ENCODE data around the gene AARS2.

Gene AARS2

DNA sequence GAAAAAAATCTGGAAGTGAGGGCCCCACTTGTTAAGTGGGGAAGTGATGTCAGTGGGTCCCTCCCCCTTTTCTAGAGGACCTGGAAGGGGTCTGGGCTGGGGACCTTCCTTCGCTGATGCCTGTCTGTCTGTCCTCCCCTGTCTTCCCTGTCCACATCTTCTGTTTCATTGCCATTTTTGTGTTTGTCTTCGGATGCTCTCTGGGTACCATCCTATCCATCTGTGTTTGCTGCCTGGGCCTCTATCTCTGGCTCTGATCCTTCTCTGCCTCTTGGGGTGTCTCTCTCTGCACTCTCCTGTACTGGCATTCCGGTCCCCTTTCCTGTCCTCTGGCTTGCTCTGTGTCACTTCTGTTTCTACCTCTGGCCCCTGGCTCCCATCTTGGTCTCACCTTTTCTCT, 40.6 kb downstream of the AARS2 start:
- TF ChIP-seq POU2F2 (IDR thresholded peaks at IDR 0.05; ENCODE audit: low read depth, low read length) (no peak), POLR2AphosphoS5 (IDR thresholded peaks at IDR 0.05; ENCODE audit: low read depth, low read length) (no peak), PAX5 (IDR thresholded peaks at IDR 0.05; ENCODE audit: insufficient read depth, low read length, severe bottlenecking) (no peak), POLR2A (IDR thresholded peaks at IDR 0.05; ENCODE audit: low read depth, low read length) (no peak)
- DNase-seq (ENCODE audit: insufficient read length, low spot score) = no peak
- FAIRE-seq = no peak

DNA sequence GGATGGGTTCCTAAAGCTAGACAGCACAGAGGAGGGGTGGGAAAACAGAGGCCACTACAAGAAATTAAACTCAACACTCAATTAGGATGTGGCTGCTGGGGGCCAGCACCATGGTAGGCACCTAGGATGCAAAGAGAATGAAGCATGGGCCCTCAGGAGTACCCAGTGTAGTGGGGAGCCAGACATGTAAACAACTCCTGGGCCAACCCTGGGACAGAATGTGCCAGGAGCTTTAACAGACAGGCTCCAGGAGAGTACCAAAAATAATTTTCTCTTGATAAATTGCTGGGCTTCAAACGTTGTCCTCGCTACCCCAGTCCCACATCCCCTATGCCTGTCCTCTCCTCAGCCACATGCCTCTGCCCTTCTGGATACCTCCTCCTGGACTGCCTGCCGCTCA, 41.2 kb downstream of the AARS2 start:
- no peak for FAIRE-seq
- TF ChIP-seq TAF1 (IDR thresholded peaks at IDR 0.05; ENCODE audit: low read depth, low read length) (no peak), SPI1 (IDR thresholded peaks at IDR 0.05; ENCODE audit: low read depth, low read length) (no peak), POLR2A (IDR thresholded peaks at IDR 0.05; ENCODE audit: low read depth, low read length) (no peak), POU2F2 (IDR thresholded peaks at IDR 0.05; ENCODE audit: low read depth, low read length) (no peak), POLR2AphosphoS5 (IDR thresholded peaks at IDR 0.05; ENCODE audit: low read depth, low read length) (no peak), PAX5 (IDR thresholded peaks at IDR 0.05; ENCODE audit: insufficient read depth, low read length, severe bottlenecking) (no peak)
- DNase-seq (ENCODE audit: insufficient read length, low spot score) = no peak

DNA sequence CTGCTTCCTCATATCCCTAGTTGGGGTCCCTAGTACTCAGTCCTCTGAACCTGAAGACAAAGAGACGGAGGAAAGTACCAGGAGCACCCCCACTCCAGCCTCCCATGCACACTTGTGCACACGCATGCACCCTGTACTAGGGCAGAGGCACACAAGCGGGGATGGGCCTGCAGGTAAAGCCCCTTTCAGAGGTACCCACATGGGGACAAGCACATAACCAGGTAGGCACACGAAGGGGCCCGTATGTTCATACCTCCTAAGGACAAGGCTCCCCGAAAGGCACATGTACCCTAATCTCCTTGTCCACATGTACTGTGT, 41.8 kb downstream of the AARS2 start:
- no peak for FAIRE-seq

DNA sequence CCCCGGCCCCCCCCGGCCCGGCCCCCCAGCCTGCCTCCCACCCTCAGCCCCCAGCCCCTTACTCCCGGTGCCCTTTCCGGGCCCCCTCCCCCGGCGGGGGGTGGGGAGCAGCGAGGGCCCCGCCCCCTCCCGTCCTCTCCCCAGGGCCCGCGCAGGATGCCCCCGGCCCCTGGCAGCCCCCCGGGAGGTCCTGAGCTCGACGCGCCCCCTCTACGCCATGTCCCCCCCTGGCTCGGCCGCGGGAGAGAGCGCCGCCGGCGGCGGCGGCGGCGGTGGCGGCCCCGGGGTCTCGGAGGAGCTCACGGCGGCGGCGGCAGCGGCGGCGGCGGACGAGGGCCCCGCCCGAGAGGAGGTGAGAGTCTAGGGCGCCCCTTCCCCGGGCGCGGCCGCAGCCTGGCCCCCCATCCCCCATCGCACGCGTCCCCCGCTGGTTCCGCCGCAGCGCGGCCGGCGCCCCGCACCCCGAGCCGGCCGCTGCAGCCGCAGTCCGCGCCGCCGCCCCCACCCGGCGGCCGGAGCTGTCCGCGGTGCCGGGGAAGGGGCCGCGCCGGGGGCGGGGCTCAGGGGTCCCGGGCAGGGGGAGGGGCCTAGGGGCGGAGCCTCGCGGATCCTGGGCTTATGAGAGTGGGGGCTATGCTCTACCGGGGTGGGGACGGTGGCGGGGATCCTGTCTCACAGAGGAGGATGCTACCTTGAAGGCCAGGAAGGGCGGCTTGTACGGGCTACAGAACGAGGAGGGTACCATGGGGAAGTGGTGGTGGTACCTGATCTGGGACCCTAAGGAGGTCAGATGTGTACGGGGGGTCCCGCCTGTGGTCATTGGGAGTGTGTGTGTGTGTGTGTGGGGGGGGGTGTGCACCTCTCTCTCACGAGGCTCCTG, 42.4 kb downstream of the AARS2 start:
- DNase-seq (ENCODE audit: insufficient read length, low spot score) (no peak), FAIRE-seq (no peak)
- no peak for TF ChIP-seq SPI1 (IDR thresholded peaks at IDR 0.05; ENCODE audit: low read depth, low read length)
- TF ChIP-seq PAX5 (IDR thresholded peaks at IDR 0.05; ENCODE audit: insufficient read depth, low read length, severe bottlenecking) = no peak
- no peak for TF ChIP-seq TAF1 (IDR thresholded peaks at IDR 0.05; ENCODE audit: low read depth, low read length)
- TF ChIP-seq POLR2A (IDR thresholded peaks at IDR 0.05; ENCODE audit: low read depth, low read length) = no peak
- no peak for TF ChIP-seq POLR2AphosphoS5 (IDR thresholded peaks at IDR 0.05; ENCODE audit: low read depth, low read length)
- TF ChIP-seq POU2F2 (IDR thresholded peaks at IDR 0.05; ENCODE audit: low read depth, low read length) = no peak

More for the DNA sequence above, 41.8 kb downstream of the AARS2 start:
- TF ChIP-seq TAF1 (IDR thresholded peaks at IDR 0.05; ENCODE audit: low read depth, low read length) (no peak), SPI1 (IDR thresholded peaks at IDR 0.05; ENCODE audit: low read depth, low read length) (no peak), POU2F2 (IDR thresholded peaks at IDR 0.05; ENCODE audit: low read depth, low read length) (no peak), PAX5 (IDR thresholded peaks at IDR 0.05; ENCODE audit: insufficient read depth, low read length, severe bottlenecking) (no peak), POLR2A (IDR thresholded peaks at IDR 0.05; ENCODE audit: low read depth, low read length) (no peak), POLR2AphosphoS5 (IDR thresholded peaks at IDR 0.05; ENCODE audit: low read depth, low read length) (no peak)
- no peak for DNase-seq (ENCODE audit: insufficient read length, low spot score)

DNA sequence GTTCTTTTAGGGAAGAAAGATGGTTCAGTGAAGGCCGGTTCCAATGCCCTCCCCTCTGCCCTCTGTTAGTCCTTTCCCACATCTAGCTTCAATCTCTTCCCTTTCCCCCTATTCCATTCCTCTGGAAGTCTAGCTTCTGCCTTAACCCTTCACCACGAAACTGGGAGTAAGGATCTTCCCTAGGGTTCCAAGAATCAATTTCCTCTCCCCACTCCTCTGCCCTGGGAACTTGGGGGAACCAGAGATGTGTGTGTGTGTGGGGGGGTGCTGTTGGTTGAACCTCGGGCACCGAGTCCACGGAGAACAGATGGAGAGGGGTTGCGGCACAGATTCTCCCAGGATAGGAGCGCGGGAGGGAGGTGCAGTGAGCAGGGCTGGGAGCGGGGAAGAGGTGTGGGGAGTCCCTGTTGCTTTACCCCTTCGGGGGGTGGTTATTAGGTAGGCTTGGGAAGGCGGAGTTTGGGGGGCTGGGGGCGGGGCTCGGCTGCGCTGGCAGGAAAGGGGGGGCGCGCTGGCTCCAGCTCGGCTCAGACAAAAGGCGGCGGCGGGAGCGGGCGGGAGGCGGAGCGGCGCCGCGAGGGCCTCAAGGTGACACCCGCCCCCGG, 43.1 kb downstream of the AARS2 start, which contains the start of gene TMEM151B:
TSS of gene TMEM151B (plus strand) at position 530 of the 605 bp plus-strand sequence. CDS start 293 bp downstream, outside the sequence.
- DNase-seq (ENCODE audit: insufficient read length, low spot score) = no peak
- no peak for FAIRE-seq
- TF ChIP-seq POU2F2 (IDR thresholded peaks at IDR 0.05; ENCODE audit: low read depth, low read length) (no peak), POLR2AphosphoS5 (IDR thresholded peaks at IDR 0.05; ENCODE audit: low read depth, low read length) (no peak), POLR2A (IDR thresholded peaks at IDR 0.05; ENCODE audit: low read depth, low read length) (no peak), PAX5 (IDR thresholded peaks at IDR 0.05; ENCODE audit: insufficient read depth, low read length, severe bottlenecking) (no peak), TAF1 (IDR thresholded peaks at IDR 0.05; ENCODE audit: low read depth, low read length) (no peak), SPI1 (IDR thresholded peaks at IDR 0.05; ENCODE audit: low read depth, low read length) (no peak)

DNA sequence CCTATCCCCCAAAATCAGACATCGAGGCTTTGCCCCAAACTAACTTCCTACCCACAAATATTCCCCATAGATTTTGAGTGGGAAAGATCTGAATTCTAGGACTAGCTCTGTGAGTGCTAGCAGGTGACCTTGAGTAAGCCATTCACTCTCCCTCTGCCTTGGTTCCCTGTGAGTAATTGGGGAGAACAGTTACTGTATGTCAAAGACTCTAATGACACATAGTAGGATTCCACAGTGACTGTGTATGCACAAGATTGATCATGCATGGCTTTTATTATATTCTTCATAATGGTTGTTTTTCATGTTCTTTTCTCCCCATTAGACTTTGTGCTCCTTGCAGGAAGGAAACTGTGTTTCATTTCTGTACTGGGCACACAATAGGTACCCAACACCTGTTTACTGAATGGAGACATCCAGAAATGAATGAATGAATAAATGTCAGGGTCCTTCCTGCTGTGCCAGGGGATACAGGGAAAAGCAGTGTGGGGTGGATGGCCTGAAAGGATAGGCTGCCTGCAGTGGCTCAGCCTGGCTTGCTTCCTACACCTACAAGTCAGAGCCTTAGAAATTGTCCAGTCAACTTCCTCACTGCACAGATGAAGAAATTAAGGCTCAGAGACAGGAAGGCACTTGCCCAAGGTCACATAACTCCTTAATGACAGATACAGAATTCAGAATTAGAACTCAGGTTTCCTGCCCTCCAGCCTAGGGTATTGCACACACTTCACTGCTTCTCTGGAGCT, 43.8 kb downstream of the AARS2 start:
- no peak for DNase-seq (ENCODE audit: insufficient read length, low spot score)
- TF ChIP-seq POLR2A (IDR thresholded peaks at IDR 0.05; ENCODE audit: low read depth, low read length) (no peak), TAF1 (IDR thresholded peaks at IDR 0.05; ENCODE audit: low read depth, low read length) (no peak), PAX5 (IDR thresholded peaks at IDR 0.05; ENCODE audit: insufficient read depth, low read length, severe bottlenecking) (no peak), SPI1 (IDR thresholded peaks at IDR 0.05; ENCODE audit: low read depth, low read length) (no peak), POLR2AphosphoS5 (IDR thresholded peaks at IDR 0.05; ENCODE audit: low read depth, low read length) (no peak), POU2F2 (IDR thresholded peaks at IDR 0.05; ENCODE audit: low read depth, low read length) (no peak)
- FAIRE-seq = no peak

DNA sequence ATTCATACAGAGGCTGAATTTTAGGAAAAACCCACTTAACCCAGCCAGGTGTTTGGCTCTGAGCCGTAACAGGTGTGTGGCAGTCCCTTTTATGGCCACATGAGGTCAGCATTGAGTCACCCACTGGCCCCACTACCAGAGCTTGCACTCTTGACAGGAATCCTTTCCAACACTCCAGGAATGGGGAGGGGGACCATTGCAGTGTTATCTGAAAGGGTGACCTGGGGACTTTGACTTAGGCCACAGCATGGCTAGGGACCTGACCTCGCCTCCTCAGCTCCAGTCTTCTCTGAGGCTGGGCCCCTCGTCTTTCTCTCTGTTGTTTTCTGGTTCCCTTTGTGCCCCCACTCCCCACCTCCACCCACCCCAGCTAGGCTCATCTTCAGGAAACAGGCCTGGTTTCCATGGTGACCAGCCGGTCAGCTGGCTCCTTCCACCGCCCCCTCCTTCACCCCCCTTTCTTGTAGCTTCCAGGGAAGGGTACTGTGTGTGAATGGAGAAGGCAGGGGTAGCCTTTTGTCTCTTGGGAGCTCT, 45.0 kb downstream of the AARS2 start:
- TF ChIP-seq SPI1 (IDR thresholded peaks at IDR 0.05; ENCODE audit: low read depth, low read length) = no peak
- TF ChIP-seq TAF1 (IDR thresholded peaks at IDR 0.05; ENCODE audit: low read depth, low read length) = no peak
- no peak for TF ChIP-seq POU2F2 (IDR thresholded peaks at IDR 0.05; ENCODE audit: low read depth, low read length)
- TF ChIP-seq POLR2A (IDR thresholded peaks at IDR 0.05; ENCODE audit: low read depth, low read length) = no peak
- no peak for TF ChIP-seq POLR2AphosphoS5 (IDR thresholded peaks at IDR 0.05; ENCODE audit: low read depth, low read length)
- TF ChIP-seq PAX5 (IDR thresholded peaks at IDR 0.05; ENCODE audit: insufficient read depth, low read length, severe bottlenecking) = no peak
- peak; percentile 85 for FAIRE-seq

DNA sequence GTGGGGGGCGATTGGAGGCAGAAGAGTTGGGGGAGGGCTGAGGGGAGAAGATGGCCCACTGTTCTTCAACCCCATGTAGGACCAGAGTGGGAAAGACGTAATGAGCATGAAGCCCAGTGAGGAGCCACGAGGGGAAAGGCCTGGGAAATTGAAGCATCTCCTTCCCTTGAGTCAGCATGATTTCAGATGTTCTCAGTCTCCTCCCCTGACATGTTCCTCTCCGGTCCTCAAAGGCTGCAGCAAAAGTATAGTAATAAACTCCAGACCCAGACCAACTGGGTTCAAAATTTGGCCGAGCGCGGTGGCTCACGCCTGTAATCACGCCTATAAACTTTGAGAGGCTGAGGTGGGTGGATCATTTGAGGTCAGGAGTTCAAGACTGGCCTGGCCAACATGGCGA, 45.9 kb downstream of the AARS2 start:
- FAIRE-seq (no peak), DNase-seq (ENCODE audit: insufficient read length, low spot score) (no peak)
- no peak for TF ChIP-seq POLR2AphosphoS5 (IDR thresholded peaks at IDR 0.05; ENCODE audit: low read depth, low read length)
- TF ChIP-seq POLR2A (IDR thresholded peaks at IDR 0.05; ENCODE audit: low read depth, low read length) = no peak
- no peak for TF ChIP-seq SPI1 (IDR thresholded peaks at IDR 0.05; ENCODE audit: low read depth, low read length)
- TF ChIP-seq PAX5 (IDR thresholded peaks at IDR 0.05; ENCODE audit: insufficient read depth, low read length, severe bottlenecking) = no peak

More for the DNA sequence above, 45.0 kb downstream of the AARS2 start:
- DNase-seq (ENCODE audit: insufficient read length, low spot score) = no peak

DNA sequence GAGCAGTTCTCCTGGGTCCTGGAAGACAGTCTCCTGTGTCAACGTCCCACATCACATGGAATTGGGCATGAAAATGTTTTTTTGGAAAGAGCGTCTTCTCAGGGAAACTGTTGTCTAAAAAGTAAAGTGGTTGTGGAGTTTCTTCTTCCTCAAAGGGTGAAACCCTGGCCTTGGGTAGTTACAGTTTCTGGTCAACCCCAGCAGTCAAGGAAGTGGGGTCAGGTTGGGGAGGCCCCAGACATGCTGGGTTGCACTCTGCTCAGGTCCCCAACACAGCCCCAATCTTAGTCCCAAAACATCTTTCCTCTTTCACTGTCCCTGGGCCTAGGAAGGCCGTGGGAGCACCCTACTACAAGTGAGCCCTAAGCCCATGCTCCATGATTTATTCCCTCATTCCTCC, 46.8 kb downstream of the AARS2 start:
- TF ChIP-seq POU2F2 (IDR thresholded peaks at IDR 0.05; ENCODE audit: low read depth, low read length) (no peak), SPI1 (IDR thresholded peaks at IDR 0.05; ENCODE audit: low read depth, low read length) (peak; percentile 47), PAX5 (IDR thresholded peaks at IDR 0.05; ENCODE audit: insufficient read depth, low read length, severe bottlenecking) (no peak)
- DNase-seq (ENCODE audit: insufficient read length, low spot score) (no peak), FAIRE-seq (peak; percentile 52)

Measured in GM12891 (cell line).